TTC549 (cell line): ENCODE results near the gene ETV3.
A peak's percentile ranks its signal among the peaks of the same experiment; 100 is the strongest.

Experiments used
- FAIRE-seq: peaks from 2 replicates; lab custom pipeline; 2012; peaks lifted over from hg19 to GRCh38; lab: Jason Lieb, UNC

ETV3 gene

DNA sequence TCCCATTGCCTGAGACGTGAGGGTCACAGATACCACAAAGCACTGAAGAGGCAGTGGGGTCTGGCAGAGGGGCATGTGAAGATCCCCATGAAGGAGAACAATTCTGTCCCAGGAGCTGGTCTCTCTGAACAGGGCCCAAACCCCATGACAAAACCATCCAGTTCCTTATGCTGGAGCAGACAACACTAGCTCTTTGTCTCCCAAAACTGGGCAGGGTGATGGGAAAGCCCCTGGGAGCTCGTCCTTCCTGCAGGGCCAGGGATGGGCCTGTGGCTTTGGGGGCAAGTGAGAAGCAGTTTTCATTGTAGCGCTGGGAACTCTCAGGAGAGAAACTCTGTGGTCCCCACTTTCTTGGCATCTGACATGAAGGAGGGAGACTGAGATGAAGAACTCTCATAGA lies 47.4 kb downstream of the ETV3 start:
- no peak for FAIRE-seq

DNA sequence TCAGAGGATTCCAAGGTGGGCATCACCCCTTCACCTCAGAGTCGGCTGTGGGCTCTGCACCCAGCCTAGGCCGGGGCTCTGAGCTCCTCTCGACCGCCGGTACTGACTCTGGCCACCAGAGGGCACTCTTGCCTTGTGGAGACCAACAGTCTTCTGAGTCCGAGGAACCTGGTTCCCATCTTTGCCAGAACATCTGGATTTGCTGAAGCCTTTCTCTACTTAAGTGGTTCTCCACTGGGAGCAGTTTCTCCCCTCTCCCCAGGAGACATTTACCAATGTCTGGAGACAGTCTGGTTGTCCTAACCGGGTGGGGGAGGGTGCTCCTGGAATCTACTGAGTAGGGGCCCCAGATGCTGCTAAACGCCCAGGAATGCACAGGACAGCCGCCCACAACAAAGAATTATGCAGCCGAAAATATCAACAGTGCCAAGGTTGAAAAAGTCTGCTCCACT lies 48.0 kb downstream of the ETV3 start:
- peak; percentile 77 for FAIRE-seq

DNA sequence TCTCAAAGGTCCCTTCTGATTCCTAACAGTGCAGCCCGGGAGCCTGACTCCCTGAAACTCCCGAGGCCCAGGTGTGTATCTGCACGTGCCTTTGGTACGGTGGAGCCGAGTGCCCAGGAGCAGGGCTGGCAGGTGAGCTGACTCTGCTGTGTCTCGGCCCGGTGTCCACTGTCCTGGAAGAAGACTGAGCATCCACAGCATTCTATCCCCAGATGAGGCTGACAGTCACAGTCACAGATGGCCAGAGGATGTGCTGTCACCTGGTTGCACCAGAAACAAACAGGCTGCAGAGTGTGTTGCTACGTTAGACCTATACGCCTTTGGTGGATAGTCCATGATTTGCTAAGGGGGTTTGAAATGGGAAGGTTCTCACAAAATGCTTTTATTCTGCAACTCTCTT lies 48.4 kb downstream of the ETV3 start:
- no peak for FAIRE-seq

DNA sequence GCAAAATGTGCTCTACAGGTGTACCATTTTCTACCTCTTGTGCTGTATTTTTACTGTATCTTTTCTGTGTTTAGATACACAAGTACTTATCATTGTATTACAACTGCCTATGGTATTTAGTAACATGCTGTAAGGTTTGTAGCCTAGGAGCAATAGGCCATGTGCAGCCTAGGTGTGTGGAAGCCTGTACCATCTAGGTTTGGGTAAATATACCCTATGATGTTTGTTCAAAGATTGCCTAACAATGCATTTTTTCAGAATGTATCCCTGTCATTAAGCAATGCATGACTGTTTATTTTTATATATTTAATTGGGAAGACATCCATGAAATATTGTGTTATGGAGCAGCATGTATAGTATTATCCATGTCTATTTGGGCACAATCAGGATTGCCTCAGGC lies 49.6 kb downstream of the ETV3 start:
- FAIRE-seq, result no peak

DNA sequence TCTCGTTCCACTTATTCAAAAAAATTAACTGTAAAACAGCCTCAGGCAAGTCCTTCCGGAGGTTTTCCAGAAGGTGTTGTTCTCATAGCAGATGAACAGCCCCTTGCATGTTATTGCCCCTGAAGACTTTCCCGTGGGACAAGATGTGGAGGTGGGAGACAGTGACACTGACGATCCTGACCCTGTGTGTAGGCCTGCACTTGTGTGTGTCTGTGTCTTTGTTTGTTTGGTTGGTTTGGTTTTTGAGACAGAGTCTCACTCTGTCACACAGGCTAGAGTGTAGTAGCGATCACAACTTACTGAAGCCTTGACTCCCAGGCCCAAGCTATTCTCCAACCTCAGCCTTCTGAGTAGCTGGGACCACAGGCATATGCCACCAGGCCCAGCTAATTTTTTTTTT lies 51.2 kb downstream of the ETV3 start:
- no peak for FAIRE-seq

DNA sequence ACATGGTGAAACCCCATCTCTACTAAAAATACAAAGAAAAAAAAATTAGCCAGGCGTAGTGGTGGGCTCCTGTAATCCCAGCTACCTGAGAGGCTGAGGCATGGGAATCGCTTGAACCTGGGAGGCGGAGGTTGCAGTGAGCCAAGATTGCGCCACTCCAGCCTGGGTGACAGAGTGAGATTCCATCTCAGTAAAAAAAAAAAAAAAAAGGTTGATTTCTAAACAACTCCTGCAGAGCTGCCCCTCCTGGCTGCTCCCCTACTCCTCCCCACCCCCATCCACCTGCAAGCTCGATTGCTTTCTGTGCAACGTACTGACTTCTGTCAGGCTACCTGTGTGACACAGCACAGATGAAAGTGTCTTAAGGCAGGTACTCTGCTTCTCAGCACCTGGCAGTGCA lies 51.9 kb downstream of the ETV3 start:
- FAIRE-seq, result no peak

DNA sequence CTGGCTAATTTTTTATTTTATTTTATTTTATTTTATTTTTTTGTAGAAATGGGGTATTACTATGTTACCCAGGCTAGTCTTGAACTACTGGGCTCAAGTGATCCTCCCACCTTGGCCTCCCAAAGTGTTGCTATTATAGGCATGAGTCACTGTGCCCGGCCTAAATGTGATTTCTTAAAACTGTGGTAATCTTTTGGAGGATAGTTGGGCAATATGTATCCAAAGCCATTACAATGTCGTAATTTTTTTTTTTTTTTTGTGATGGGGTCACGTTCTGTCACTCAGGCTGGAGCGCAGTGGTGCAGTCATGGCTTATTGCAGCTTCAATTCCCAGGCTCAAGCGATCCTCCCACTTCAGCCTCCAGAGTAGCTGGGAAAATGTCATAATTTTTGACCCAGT lies 52.8 kb downstream of the ETV3 start:
- FAIRE-seq, result no peak

DNA sequence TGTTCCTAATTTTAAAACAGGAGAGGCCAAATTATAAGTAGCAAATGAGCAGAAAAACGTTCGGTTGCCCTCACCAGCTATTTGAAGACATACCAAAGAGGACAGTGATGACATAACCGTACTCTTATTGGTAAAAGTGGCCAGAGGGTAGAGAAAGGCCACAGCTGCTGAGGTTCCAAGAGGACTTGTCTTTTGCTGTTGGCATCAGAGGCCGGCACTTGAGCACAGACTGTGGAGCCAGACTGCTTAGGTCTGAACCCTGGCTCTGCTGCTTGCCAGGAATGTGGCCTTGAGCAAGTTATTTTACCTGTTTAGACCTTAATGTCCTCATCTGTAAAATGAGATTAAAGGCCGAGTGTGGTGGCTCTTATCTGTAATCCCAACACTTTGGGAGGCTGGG lies 53.5 kb downstream of the ETV3 start:
- no peak for FAIRE-seq

DNA sequence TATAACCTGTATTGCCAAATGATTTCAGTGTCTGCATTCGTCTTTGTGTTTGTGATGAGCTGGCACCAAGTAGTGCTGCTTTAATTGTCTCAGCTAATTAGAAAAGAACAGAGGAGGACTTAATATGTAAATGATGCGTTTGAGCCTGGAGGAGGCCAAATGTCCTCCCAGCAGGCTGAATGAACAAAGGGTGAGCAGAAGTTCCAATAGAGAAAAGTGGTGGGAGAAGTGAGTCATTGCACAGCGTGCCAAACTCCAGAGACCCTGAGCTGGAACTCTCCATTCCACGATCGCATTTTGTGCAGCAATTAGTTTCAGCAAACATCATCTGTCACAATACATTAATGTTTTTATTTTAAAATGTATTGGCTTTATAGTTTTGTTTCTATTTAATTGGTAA lies 56.5 kb downstream of the ETV3 start:
- FAIRE-seq, result no peak

DNA sequence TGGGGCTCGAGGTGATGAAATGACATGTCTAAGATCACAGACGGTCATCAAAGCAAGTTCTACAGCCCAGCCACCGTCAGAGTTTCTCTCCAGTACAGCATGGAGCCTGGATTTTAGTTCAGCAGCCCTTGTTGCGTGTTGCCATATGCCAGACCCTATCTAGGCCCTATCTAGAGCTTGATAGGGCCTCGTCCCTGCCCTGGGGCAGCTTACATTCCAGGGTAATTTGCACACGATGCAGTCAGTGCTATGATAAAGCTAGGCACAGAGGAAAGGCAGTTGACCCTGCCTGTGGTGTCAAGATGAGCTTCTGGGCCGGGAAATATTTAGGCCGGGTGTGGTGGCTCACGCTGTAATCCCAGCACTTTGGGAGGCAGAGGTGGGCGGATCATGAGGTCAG lies 57.5 kb downstream of the ETV3 start:
- FAIRE-seq, result no peak

DNA sequence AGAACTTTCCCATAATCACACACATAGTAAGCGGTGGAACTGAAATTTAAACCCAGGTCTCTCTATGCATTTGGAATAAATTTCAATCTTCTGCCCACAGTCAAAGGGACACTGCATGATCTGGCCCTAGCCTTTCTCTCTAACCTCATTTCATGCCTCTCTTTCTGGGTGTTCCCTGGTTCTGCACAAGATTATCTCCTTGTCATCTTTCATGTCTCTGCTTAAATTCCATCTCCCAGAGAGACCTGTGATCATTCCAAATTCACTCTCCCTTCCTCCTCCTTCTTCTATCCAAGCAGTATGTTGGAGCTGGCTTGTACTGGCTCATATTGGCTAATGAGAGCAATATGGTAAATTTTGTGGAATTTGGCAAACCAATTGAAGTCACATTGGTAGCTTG lies 60.8 kb downstream of the ETV3 start:
- FAIRE-seq, result no peak

DNA sequence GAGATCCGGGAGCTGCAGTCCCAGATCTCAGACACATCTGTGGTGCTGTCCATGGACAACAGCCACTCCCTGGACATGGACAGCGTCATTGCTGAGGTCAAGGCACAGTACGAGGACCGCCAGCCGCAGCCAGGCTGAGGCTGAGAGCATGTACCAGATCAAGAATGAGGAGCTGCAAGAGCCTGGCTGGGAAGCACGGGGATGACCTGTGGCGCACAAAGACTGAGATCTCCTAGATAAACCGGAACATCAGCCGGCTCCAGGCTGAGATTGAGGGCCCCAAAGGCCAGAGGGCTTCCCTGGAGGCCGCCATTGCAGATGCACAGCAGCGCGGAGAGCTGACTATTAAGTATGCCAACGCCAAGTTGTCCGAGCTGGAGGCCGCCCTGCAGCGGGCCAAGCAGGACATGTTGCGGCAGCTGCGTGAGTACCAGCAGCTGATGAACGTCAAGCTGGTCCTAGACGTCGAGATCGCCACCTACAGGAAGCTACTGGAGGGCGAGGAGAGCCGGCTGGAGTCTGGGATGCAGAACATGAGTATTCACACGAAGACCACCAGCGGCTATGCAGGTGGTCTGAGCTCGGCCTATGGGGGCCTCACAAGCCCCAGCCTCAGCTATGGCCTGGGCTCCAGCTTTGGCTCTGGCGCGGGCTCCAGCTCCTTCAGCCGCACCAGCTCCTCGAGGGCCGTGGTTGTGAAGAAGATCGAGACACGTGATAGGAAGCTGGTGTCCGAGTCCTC lies 64.1 kb downstream of the ETV3 start:
- peak; percentile 73 for FAIRE-seq
